Hematopoietic multipotent progenitor cell treated with erythropoietin and hydrocortisone succinate and interleukin-3 and kit ligand, for 8 days (in vitro differentiated cells): ENCODE results near the gene ZNF451.

Experiments used
- DNase-seq: peaks from one replicate; pipeline ENCODE4 v3.0.0-alpha.2; 2015

The ZNF451 gene

DNA sequence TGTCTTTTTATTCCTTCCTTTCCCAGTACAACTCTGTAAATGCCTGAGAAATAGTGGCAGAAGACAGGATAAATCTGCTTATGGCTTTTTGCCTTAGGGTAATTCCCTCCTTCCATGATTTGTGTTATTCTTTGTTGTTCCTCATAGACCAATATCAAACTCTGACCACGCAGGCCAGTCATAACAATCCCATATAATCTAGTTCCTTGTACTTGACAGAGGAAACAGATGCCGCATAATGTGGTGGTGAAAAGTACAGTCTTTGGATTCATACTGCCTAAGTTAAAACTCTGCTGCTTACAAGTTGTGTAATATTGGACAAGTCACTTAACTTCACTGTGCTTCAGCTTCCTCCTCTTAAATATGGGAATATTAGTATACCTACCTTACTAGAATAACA is 74.0 kb downstream of the ZNF451 start:
- DNase-seq, result no peak

DNA sequence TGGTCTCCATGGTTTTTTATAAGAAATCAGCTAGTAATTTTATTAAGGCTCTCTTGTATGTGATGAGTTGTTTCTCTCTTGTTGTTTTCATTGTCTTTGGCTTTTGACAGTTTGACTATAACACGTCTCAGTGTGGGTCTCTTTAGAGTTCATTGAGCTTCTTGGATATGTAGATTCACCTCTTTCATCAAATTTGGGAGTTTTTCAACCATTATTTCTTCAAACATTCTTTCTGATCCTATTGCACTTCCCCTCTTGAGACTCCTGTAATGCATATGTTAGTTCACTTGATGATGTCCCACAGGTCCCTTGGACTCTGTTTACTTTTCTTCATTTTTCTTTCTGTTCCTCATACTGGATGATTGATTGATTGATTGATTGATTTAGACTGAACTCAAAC is 75.1 kb downstream of the ZNF451 start:
- DNase-seq, result no peak

- DNase-seq, result peak; percentile 96
These were observed 82.4 kb downstream of the ZNF451 start, which contains the start of gene BAG2 for GRCh38 chr6:57172136-57173055. Gene BAG2, plus strand, starts transcription at chr6:57172326. Its CDS starts 372 bp downstream, at chr6:57172698.

- peak; percentile 70 for DNase-seq
These were observed 83.3 kb downstream of the ZNF451 start for GRCh38 chr6:57173056-57173885.

GRCh38 chr6:57173886-57174510 is 84.0 kb downstream of the ZNF451 start:
- peak; percentile 54 for DNase-seq

GRCh38 chr6:57174511-57174907 is 84.5 kb downstream of the ZNF451 start:
- DNase-seq, result no peak

GRCh38 chr6:57177545-57178265 is 87.7 kb downstream of the ZNF451 start:
- DNase-seq, result no peak

DNA sequence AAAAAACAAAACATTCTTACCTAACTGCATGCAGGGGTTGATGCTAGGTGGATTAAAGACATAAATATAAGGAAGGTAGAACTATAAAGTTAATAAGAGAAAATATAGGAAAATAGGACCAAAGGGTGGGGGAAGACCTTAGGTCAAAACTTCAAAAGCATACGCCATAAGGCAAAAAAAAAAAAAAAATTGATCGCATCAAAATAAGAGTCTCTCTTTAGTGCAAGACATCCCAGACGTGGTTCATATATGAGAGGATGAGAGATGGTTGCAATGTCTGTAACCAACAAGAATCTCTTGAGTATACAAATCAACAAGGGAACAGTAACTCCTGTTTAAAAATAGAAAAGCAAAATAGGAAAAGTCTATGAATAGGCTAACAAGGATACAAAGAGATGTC is 90.6 kb downstream of the ZNF451 start:
- no peak for DNase-seq

- DNase-seq, result peak; percentile 51
These were observed 92.0 kb downstream of the ZNF451 start for GRCh38 chr6:57182017-57182432.

GRCh38 chr6:57183336-57183735 is 93.3 kb downstream of the ZNF451 start:
- DNase-seq, result no peak

DNA sequence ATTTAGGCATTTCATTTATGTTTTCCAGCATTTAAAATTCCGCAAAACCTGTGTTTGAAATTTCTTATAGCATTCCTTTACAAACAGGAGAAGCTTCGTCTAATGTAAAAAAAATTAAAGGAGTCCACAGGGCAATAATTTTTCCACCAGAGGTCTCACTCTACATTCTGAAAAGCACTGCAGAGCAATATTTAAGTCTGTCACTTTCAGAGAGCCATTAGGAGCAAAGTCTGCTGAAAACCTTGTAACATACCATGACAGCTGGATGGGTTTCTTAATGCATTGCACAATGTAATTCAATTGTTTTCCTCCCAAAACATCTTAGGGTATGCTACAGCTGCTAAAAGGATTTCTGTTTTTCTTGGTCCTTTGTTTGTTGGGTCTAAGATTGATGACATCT is 100.2 kb downstream of the ZNF451 start:
- no peak for DNase-seq

DNA sequence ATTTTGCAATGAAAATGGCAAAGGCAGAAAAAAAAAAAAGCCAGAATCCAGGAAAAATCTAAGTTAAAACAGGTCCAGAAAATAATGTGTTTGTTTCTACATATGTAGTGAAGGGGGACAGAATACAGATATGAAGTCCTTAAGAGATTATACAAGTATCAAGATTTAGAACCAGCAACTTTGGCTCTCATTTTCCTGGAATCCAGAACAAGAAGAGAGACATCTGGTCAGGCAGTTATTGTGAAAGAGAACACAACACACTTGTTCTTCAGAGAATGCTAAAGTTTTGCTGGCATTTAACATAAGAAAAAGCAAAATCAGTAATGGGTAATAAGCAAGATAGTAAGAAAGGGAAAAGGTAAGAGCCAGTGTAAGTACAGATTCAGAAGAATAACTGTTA is 103.2 kb downstream of the ZNF451 start:
- DNase-seq, result no peak

DNA sequence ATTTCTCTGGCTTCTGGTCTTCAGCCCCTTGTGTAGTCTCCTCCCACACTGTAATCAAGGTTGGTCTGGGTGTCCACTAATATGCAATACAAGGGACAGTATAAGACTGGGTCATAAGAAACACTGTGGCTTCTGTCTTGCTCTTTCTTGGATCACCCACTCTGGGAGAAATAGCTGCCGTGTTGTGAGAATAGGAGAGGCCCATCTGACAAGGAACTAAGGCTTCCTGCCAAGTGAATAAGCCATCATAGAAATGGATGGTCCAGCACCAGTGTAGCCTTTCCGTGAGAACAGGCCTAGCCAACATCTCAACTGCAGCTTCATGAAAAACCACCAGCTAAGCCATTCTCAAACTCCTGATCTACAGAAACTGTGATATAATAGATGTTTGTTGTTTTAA is 105.5 kb downstream of the ZNF451 start:
- no peak for DNase-seq

GRCh38 chr6:57198926-57199636 is 109.1 kb downstream of the ZNF451 start:
- DNase-seq, result no peak

DNA sequence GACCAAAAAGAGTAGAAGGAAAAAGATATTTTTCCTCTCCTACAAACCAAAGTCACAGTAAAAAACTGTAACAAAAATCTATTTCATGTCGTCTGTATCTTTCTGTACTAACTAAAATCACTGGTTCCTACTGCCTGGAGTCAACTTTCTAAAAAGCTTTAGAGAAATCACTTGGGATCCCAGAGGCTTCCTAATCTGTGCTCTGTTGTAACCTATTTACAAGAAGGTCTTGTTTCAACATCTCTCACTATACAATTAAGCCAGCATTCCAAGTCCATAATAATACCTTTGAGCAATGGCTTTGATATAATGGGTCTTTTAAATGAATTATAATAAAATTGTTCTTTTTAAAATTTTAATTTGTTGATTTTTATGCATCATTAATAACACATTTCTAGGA is 111.7 kb downstream of the ZNF451 start:
- DNase-seq, result no peak

DNA sequence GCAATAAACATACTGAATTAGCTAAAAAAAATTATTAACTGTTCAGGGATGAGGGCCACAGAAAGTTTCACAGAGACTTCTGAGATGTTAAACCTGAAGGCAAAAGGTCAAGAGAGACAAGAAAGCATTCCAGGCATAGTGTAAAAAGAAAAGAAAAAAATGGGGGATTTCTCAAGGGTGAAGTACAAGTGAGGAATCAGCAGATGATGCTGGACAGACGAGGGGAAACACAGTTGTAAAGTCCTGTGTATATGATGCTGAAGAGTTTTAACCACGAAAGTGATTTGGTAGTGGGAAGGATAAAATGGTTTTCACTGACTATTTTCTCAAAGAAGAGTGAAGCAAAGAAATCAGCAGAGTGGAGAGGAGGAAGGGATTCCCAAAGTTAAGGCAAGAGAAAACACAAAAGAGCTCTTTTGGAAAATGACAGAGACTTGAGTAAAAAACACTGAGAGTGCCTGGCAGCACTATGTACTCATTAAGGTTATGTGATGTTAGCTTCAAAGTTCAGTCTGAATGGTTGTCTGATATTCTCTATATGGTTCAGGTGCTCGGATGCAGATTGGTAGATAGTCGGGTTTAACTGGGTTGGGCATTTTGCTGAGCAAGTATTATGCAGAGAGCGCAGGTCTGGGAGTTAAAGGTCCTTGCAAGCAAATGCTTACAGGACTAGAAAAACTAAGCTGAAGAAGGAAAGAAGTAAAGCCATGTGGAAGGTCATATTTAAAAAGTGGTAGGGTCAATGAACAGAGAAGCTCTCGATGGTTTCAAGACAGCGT is 115.8 kb downstream of the ZNF451 start:
- no peak for DNase-seq

- no peak for DNase-seq
These were observed 117.2 kb downstream of the ZNF451 start for GRCh38 chr6:57207141-57207540.

DNA sequence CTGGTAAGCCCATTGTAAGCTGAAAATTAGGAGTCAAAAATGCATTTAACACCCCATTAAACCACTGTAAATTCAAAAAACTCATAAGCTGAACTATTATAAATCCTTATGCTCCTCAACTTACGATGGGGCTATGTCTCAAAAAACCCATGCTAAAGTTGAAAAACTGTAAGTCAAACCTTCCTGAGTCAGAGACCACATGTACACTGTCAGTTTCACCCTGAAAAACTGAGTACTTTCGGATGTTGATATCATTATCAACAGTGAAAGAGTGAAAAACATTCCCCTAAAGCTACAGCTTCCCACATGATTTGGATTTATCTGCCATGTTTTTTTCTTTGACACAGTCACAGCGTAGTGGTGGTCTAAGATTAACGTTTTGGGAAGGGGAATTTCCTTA is 117.9 kb downstream of the ZNF451 start:
- DNase-seq, result no peak

DNA sequence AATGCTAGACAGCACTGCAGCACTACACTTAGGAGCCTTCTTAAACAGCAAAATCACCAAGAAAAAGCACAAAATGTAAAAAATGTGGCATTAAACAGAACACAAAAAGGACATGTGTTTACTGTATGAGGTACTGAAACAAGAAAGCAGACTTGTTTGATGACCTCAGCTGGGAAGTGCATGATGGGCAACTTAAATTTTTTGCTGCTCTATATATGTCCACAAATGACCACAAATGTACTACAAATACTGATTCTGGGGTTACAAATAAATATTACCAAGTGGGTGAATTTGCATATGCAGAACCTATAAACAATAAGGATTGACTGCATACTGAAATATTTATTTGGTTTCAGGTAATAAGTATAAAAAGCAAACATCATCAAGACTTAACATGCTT is 119.0 kb downstream of the ZNF451 start:
- DNase-seq, result no peak

DNA sequence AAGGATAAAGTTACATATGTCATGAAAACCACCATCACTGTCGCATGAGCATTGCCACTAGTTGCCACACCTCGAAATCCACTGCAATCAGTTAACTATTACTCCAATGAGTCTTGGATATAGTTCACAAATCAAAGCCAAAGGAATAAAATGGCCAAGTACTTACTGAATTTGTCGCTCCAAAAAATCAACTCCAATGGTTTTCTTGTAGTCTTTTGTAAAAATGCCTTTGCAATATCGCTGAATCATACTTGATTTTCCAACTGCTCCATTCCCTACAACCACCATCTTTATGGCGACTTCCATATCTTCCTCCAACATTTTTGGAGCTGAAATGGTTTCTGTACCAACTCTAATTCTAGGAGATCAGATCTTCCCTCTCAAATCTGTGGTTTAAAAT is 120.1 kb downstream of the ZNF451 start:
- DNase-seq, result no peak

- DNase-seq, result no peak
These were observed 125.3 kb downstream of the ZNF451 start for GRCh38 chr6:57215260-57215659.
